NCI-H2029 treated with DMSO at 0.1 percent for 48 hours (cell line): ENCODE data around the gene FNDC5.
"Not testable (repeated sequence)": the region's sequence is repeated elsewhere in the genome, so short reads cannot be mapped to it uniquely, and the experiment has no call there.

ENCODE experiments used
- DNase-seq: peaks from one replicate; lab custom pipeline; 2025; lab: John Stamatoyannopoulos, UW

FNDC5 gene

DNA sequence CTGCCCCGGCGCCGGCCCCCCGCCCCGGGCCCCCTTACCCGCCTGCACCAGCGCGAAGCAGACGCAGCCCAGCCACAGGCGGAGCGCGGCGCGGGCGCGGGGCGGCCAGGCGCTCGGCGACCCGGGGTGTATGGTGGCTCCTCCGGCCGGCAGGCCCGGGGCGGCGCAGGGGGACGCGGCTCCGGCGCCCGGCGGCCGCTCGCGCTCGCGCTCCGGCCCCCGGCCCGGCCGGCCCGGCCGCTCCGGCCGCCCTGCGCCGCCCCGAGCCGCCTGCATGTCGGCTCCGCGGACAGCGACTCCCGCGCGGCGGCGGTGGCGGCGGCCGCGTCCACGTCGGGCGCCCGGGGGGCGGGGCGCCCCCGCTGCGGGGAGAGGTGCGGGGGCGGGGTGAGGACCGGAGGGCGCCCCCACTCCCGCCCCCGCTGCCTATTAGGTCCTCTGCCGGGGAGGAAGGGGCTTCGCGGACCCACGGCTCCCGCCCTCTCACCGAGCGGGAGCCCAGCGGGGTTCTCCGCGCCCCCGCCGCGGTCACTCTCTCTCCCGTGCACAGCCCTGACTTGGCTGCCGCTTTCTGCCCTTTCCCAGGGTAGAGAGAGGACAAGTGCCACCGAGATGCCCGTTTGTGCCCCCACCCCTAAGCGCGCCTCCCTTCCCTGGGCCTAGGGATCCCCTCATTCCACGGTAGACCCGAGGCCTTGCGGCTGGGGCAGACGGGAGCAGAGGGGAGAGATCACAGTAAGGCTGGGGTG, at the start of gene FNDC5:
FNDC5 (minus strand) TSS at position 298 of the 749 bp plus-strand sequence.
- no peak for DNase-seq

DNA sequence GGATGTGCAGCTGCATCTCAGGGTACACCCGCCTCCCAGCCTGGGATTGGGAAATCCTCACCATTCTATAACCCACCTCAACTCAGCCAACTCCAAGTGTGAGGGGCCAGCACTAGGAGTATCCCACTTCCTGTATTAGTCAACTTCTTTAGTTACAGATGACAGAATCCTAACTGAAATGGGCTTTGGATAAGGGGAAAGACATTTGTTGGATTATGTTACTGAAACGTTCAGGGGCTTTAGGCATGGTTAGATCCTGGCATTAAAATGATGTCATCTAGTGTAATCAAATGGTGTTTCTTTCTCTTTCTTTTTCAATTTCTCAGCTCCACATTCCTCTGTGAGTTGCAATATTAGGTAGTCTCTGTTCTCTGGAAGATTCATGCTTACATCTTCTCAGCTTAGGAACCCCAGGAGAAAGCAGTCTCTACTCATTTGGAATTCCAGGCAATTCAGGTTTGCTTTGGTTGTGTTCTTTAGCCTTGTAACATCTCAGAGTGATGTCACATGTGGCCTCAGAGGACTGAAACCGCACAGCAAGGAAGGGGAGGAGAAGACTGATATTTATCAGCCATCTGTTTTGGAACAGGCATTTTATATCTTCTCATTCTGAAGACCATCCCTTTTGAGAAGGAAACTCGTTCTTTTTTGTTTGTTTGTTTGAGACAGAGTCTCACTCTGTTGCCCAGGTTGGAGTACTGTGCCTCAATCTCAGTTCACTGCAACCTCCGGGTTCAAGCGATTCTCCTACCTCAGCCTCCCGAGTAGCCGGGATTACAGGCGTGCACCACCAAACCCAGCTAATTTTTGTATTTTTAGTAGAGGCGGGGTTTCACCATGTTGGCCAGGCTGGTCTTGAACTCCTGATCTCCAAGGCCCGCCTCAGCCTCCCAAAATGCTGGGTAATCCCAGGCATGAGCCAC, 49.4 kb upstream of the FNDC5 start:
- no peak for DNase-seq

DNA sequence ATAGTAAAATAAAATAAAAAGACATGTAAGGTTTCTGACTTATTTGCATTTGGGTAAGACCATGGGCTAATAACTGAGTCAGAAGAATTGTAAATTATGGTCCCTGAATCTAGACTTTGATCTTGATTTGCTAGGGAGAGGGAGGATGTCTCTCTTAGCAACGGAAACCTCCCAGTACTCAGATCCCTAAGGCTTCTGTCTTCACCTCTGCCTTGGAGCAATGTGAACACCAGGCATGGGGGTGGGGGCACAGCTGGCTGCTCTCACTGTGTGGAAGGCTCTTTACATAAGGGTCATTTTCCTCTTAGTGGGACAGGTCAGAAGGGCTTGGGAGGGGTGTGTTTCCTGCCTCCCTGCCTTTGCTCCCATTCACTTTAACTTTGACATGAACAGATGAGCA, 47.5 kb upstream of the FNDC5 start:
- no peak for DNase-seq

- DNase-seq, result no peak
Measured at GRCh38 chr1:32917521-32917920, 46.8 kb upstream of the FNDC5 start.

GRCh38 chr1:32915766-32916706, 45.3 kb upstream of the FNDC5 start:
- DNase-seq, result no peak

- no peak for DNase-seq
Measured at GRCh38 chr1:32910319-32910718, 39.6 kb upstream of the FNDC5 start.

DNA sequence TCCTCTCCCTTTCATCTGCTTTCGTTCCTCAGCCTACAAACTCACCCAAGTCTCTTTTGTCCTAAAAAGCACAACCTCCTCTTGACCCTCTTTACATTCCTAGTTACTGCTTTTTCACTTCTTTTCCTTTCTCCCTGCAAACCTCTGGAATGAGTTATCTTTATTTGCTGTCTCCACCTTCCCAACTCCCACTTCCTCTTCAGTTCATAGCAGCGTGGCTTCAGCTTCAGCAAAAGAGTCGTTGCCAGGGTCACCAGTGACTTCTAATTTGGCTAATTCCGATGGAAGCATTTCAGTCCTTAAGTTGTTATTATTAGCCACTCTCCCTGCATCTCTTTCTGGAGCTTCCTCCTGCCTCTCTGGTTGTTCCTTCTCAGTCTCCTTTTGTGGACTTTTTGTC, 36.7 kb upstream of the FNDC5 start:
- no peak for DNase-seq

GRCh38 chr1:32906654-32907053, 35.9 kb upstream of the FNDC5 start:
- no peak for DNase-seq

DNA sequence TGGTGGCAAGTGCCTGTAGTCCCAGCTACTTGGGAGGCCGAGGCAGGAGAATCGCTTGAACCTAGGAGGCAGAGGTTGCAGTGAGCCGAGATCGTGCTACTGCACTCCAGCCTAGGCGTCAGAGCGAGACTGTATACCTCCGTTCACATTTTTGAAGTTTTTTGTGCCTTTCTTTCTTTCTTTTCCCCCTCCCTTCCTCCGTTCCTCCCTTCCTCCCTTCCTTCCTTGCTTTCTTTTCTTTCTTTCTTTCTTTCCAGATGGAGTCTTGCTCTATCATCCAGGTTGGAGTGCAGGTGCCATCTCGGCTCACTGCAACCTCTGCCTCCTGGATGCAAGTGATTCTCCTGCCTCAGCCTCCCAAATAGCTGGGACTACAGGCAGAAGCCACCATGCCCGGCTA, 34.9 kb upstream of the FNDC5 start:
- DNase-seq, result not testable (repeated sequence)

- DNase-seq, result no peak
Measured at GRCh38 chr1:32904797-32905196, 34.1 kb upstream of the FNDC5 start.

GRCh38 chr1:32903991-32904785, 33.5 kb upstream of the FNDC5 start:
- DNase-seq, result no peak

DNA sequence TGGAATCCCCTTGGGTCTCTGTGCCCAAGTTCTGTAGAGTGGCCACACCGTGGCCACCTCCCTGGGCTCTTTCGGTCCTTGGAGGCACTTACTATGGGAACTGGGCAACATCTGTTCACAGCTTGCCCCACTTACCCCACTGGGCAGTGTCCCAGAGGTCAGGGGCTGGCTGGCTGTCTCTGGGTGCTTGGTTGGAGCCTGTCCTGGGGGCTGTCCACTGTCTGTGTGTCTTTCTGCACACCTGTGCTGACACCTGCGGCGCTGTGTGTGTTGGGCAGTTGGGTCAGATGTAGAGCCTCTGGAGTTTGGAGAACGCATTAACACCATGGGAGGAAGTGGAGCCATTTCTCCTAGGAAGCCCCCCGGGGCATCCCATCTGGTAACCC, 31.8 kb upstream of the FNDC5 start:
- no peak for DNase-seq

GRCh38 chr1:32901823-32902534, 31.3 kb upstream of the FNDC5 start:
- no peak for DNase-seq

DNA sequence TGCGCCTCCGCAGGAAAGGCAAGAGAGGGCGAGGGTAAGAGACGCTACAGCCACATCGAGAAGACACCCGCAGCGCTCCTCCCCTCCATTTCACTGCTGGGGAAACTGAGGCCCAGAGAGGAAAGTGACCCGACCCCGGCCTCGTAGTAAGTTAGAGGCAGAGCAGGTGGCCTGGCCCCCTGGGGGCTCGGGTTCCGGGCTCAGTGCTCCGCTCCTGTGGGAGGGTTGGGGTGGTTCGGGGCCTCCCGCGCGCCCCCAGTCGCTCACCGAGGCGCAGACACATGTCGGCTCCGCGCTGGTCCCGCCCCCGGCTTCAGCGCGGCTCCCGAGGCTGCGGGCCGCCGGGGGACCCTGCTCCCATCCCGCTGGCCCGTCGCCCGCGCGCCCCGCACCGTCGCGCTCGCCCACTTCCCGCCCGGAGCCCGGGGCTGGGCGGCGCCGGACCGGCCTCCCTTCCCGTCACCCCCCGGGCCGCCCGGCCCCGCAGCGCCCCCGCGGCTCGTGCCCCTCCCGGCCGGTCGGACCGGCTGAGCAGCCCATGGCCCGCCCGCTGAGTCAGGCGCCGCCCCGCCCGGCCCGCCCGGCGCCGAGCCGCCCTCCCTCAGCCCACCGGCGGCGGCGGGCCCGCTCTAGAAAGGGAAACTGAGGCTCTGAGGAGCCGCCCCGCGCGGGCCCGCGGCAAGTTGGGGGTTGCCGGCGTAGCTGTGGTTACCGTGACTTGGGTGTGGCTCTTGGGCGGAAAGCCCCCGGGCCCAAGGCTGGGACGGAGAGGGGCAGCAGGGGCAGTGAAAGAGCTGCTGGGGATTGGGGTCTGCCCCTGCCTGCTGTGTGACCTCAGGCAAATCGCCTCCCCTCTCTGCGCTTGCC, 30.5 kb upstream of the FNDC5 start, which contains the start of gene TMEM54:
TMEM54 (minus strand) TSS at position 434 of the 867 bp plus-strand sequence; CDS start at position 283, 151 bp downstream.
- DNase-seq, result no peak

DNA sequence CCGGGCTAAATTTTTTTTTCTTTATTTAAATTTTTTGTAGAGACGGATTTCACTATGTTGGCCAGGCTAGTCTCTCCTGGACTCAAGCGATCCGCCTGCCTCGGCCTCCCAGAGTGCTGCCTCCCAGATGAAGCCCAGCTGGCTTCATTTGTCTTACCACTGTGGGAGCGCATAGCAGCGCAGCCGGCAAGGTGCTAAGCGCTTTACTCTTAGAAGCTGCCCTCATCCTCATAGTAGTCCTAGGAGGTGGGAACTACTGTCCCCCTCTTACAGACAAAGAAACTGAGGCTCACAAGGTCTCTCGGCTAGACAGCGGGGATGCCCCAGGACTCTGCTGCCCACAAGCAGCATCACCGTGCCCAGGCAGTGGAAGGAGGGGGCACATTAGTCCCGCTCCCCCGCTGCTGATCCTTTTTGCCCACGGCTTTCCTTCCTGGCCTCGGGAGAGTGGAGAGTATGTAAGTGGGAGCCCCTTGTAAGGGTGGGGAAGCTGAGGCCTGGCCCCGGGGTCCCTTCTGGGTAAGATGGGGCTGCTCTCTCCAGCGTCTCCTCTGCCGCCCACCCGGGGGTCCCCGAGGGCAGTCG, 29.8 kb upstream of the FNDC5 start:
- DNase-seq, result no peak

GRCh38 chr1:32899586-32900296, 29.0 kb upstream of the FNDC5 start:
- DNase-seq, result no peak

GRCh38 chr1:32898958-32899357, 28.2 kb upstream of the FNDC5 start:
- DNase-seq, result no peak

GRCh38 chr1:32898056-32898455, 27.3 kb upstream of the FNDC5 start:
- DNase-seq, result no peak
